ENCODE measurements around the gene ZNF217.
"Not testable (repeated sequence)": the region's sequence is repeated elsewhere in the genome, so short reads cannot be mapped to it uniquely, and the experiment has no call there.

Gene ZNF217

GRCh38 chr20:53629436-53629835 is 35.8 kb upstream of the ZNF217 start:
- Histone ChIP-seq H3K4me3 (IDR thresholded peaks at IDR 0.05; ENCODE audit: insufficient read depth, low read depth, low read length) (no peak overlapping the region), H3K9ac (no peak overlapping the region), H4K20me1 (ENCODE audit: insufficient read depth) (no peaks in the 10 kb centered on the region), H3K27ac (no peak overlapping the region), H3K27me3 (ENCODE audit: insufficient read depth, low read depth) (no peaks in the 10 kb centered on the region), H3K4me1 (ENCODE audit: low read depth, poor library complexity, severe bottlenecking) (peaks cover 8% of the 10 kb centered on the region), H3K36me3 (ENCODE audit: insufficient read depth) (no peaks in the 10 kb centered on the region), H2AFZ (ENCODE audit: low read depth) (no peak overlapping the region), H3K4me2 (no peak overlapping the region), H3K79me2 (ENCODE audit: insufficient read depth, low read depth) (no peaks in the 10 kb centered on the region)
- TF ChIP-seq CTCF (conservative IDR thresholded peaks at IDR 0.05; ENCODE audit: low read depth, low read length), result no peak

- not testable (repeated sequence) for H3K27ac ChIP-seq; H3K79me2 ChIP-seq (ENCODE audit: insufficient read depth, low read depth); H3K4me3 ChIP-seq (IDR thresholded peaks at IDR 0.05; ENCODE audit: insufficient read depth, low read depth, low read length); H3K27me3 ChIP-seq (ENCODE audit: insufficient read depth, low read depth); H3K4me2 ChIP-seq; H3K36me3 ChIP-seq (ENCODE audit: insufficient read depth); H4K20me1 ChIP-seq (ENCODE audit: insufficient read depth); H3K9ac ChIP-seq; H2AFZ ChIP-seq (ENCODE audit: low read depth)
- peaks cover 15% of the 10 kb centered on the region for H3K4me1 ChIP-seq (ENCODE audit: low read depth, poor library complexity, severe bottlenecking)
Observed at GRCh38 chr20:53628758-53629157, 35.1 kb upstream of the ZNF217 start.

GRCh38 chr20:53628076-53628475 is 34.4 kb upstream of the ZNF217 start:
- H3K4me3 ChIP-seq (IDR thresholded peaks at IDR 0.05; ENCODE audit: insufficient read depth, low read depth, low read length), result no peak overlapping the region
- no peak for TF ChIP-seq CTCF (conservative IDR thresholded peaks at IDR 0.05; ENCODE audit: low read depth, low read length)

GRCh38 chr20:53627001-53627400 is 33.4 kb upstream of the ZNF217 start:
- H3K27me3 ChIP-seq (ENCODE audit: insufficient read depth, low read depth); H3K36me3 ChIP-seq (ENCODE audit: insufficient read depth); H3K79me2 ChIP-seq (ENCODE audit: insufficient read depth, low read depth); H3K4me2 ChIP-seq; H3K9ac ChIP-seq; H2AFZ ChIP-seq (ENCODE audit: low read depth); H3K4me3 ChIP-seq (IDR thresholded peaks at IDR 0.05; ENCODE audit: insufficient read depth, low read depth, low read length); H4K20me1 ChIP-seq (ENCODE audit: insufficient read depth); H3K27ac ChIP-seq: not testable (repeated sequence)
- H3K4me1 ChIP-seq (ENCODE audit: low read depth, poor library complexity, severe bottlenecking), result peaks cover 31% of the 10 kb centered on the region

More at GRCh38 chr20:53628076-53628475, 34.4 kb upstream of the ZNF217 start:
- no peak overlapping the region for H3K27ac ChIP-seq
- H3K4me1 ChIP-seq (ENCODE audit: low read depth, poor library complexity, severe bottlenecking), result peaks cover 21% of the 10 kb centered on the region
- no peaks in the 10 kb centered on the region for H3K79me2 ChIP-seq (ENCODE audit: insufficient read depth, low read depth)
- H3K27me3 ChIP-seq (ENCODE audit: insufficient read depth, low read depth), result no peaks in the 10 kb centered on the region
- H4K20me1 ChIP-seq (ENCODE audit: insufficient read depth), result no peaks in the 10 kb centered on the region
- H2AFZ ChIP-seq (ENCODE audit: low read depth), result no peak overlapping the region
- H3K4me2 ChIP-seq, result no peak overlapping the region
- no peaks in the 10 kb centered on the region for H3K36me3 ChIP-seq (ENCODE audit: insufficient read depth)
- no peak overlapping the region for H3K9ac ChIP-seq

- H3K4me2 ChIP-seq, result no peak overlapping the region
- no peak overlapping the region for H3K27ac ChIP-seq
- H3K4me1 ChIP-seq (ENCODE audit: low read depth, poor library complexity, severe bottlenecking), result peaks cover 36% of the 10 kb centered on the region
Observed at GRCh38 chr20:53626584-53626983, 32.9 kb upstream of the ZNF217 start.

More at GRCh38 chr20:53626584-53626983, 32.9 kb upstream of the ZNF217 start:
- Histone ChIP-seq H3K4me3 (IDR thresholded peaks at IDR 0.05; ENCODE audit: insufficient read depth, low read depth, low read length) (no peak overlapping the region), H3K9ac (no peak overlapping the region), H4K20me1 (ENCODE audit: insufficient read depth) (no peaks in the 10 kb centered on the region), H3K36me3 (ENCODE audit: insufficient read depth) (no peaks in the 10 kb centered on the region), H3K79me2 (ENCODE audit: insufficient read depth, low read depth) (no peaks in the 10 kb centered on the region), H2AFZ (ENCODE audit: low read depth) (no peak overlapping the region), H3K27me3 (ENCODE audit: insufficient read depth, low read depth) (no peaks in the 10 kb centered on the region)
- no peak for TF ChIP-seq CTCF (conservative IDR thresholded peaks at IDR 0.05; ENCODE audit: low read depth, low read length)

All from KMS-11 (cell line).